LHCN-M2 (cell line): ENCODE results near the gene LRRN2. TPM values are rescaled to one million over a fixed set of nuclear protein-coding genes. Genes with fewer than 3 reads are reported as not detected.

Experiments
- DNase-seq: peaks from one replicate; pipeline ENCODE4 v3.0.0-alpha.2; 2012; ENCODE audit warnings: low read depth
- total RNA-seq: library from RNA; depleted of rRNA; stranded (reverse); fragments of >200 nt; gene quantifications from 2 replicates; pipeline ENCODE4 v1.2.3, GENCODE V29; 2014

Gene LRRN2
- total RNA-seq, 1 experiment from 2014 or later: not detected

GRCh38 chr1:204712708-204713430, 27.3 kb upstream of the LRRN2 start:
- DNase-seq: no peak

- peak; percentile 39 for DNase-seq
Observed at GRCh38 chr1:204711947-204712701, 26.6 kb upstream of the LRRN2 start.

- DNase-seq: no peak
Observed at GRCh38 chr1:204711103-204711946, 25.8 kb upstream of the LRRN2 start.

- DNase-seq: no peak
Observed at GRCh38 chr1:204709960-204710912, 24.7 kb upstream of the LRRN2 start.

- DNase-seq: no peak
Observed at GRCh38 chr1:204709021-204709420, 23.5 kb upstream of the LRRN2 start.

GRCh38 chr1:204706838-204707509, 21.4 kb upstream of the LRRN2 start:
- no peak for DNase-seq

- DNase-seq: no peak
Observed at GRCh38 chr1:204705888-204706837, 20.6 kb upstream of the LRRN2 start.

- no peak for DNase-seq
Observed at GRCh38 chr1:204705493-204705811, 19.9 kb upstream of the LRRN2 start.

- no peak for DNase-seq
Observed at GRCh38 chr1:204704794-204705492, 19.4 kb upstream of the LRRN2 start.

GRCh38 chr1:204703826-204704612, 18.5 kb upstream of the LRRN2 start:
- DNase-seq: no peak

- DNase-seq: no peak
Observed at GRCh38 chr1:204703268-204703664, 17.7 kb upstream of the LRRN2 start.

- no peak for DNase-seq
Observed at GRCh38 chr1:204702552-204703267, 17.2 kb upstream of the LRRN2 start.

- no peak for DNase-seq
Observed at GRCh38 chr1:204701229-204701628, 15.7 kb upstream of the LRRN2 start.

- no peak for DNase-seq
Observed at GRCh38 chr1:204697893-204698292, 12.4 kb upstream of the LRRN2 start.

- no peak for DNase-seq
Observed at GRCh38 chr1:204696606-204697005, 11.1 kb upstream of the LRRN2 start.

GRCh38 chr1:204695692-204696091, 10.2 kb upstream of the LRRN2 start:
- no peak for DNase-seq

- no peak for DNase-seq
Observed at GRCh38 chr1:204694145-204694544, 8.6 kb upstream of the LRRN2 start.
